SK-N-SH treated with all-trans-retinoic acid at 6 μM for 48 hours (cell line): ENCODE results near the gene DPM1.

Source experiments
- ISL1 ChIP-seq: fragments of 250-450 bp; sonication (Bioruptor Pico); IDR thresholded peaks from 2 replicates; pipeline ENCODE4 v2.1.2; 2022; ENCODE audit warnings: mild to moderate bottlenecking, moderate library complexity
- PPARA ChIP-seq: fragments of 250-450 bp; sonication (Bioruptor Pico); IDR thresholded peaks from 2 replicates; pipeline ENCODE4 v1.5.0; 2020; ENCODE audit warnings: mild to moderate bottlenecking, borderline replicate concordance

DNA sequence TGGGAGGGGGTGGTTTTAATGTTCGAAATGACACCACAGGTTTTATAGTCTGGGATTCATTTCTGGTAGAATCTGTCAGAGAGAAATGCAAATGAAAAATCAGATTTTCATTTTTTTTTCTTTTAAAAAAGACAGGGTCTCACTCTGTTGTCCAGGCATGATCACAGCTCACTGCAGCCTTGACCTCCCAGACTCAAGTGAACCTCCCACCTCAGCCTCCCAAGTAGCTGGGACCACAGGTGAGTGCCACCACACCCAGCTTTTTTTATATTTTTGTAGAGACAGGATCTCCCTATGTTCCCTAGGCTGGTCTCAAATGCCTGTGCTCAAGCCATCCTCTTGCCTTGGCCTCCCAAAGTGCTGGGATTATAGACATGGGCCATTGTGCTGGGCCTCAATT, 24.7 kb downstream of the DPM1 start:
- TF ChIP-seq ISL1 (CRISPR knock-in tag), result no peak
- no peak for TF ChIP-seq PPARA (CRISPR knock-in tag)
